SK-N-SH treated with all-trans-retinoic acid at 6 μM for 48 hours (cell line): ENCODE data around the gene NSUN6.

Source experiments
- ATAC-seq: fragments of 200-7000 bp; cut with Tn5 transposase; 3 replicates; pipeline ENCODE4 v1.9.1; 2020; ENCODE audit warnings: mild to moderate bottlenecking, moderate library complexity
- ARNTL ChIP-seq: fragments of 450-650 bp; formaldehyde crosslinking; IDR thresholded peaks from 2 replicates; pipeline ENCODE4 v1.5.0; 2020; ENCODE audit warnings: low read depth, mild to moderate bottlenecking, moderate library complexity, borderline replicate concordance
- BACH2 ChIP-seq: fragments of 250-450 bp; sonication (Bioruptor Pico); IDR thresholded peaks from 2 replicates; pipeline ENCODE4 v1.9.0; 2021; ENCODE audit warnings: mild to moderate bottlenecking, borderline replicate concordance
- CREB5 ChIP-seq: fragments of 250-450 bp; sonication (Bioruptor Pico); IDR thresholded peaks from 2 replicates; pipeline ENCODE4 v1.5.1; 2020; ENCODE audit warnings: low read depth, mild to moderate bottlenecking, moderate library complexity
- CSDC2 ChIP-seq: fragments of 250-450 bp; sonication (Bioruptor Pico); IDR thresholded peaks from 2 replicates; pipeline ENCODE4 v1.5.0; 2020; ENCODE audit warnings: mild to moderate bottlenecking, moderate library complexity
- CSRNP3 ChIP-seq: fragments of 250-450 bp; sonication (Bioruptor Pico); IDR thresholded peaks from 2 replicates; pipeline ENCODE4 v1.5.1; 2021; ENCODE audit warnings: mild to moderate bottlenecking, moderate library complexity
- ESRRG ChIP-seq: fragments of 250-450 bp; sonication (Bioruptor Pico); IDR thresholded peaks from 2 replicates; pipeline ENCODE4 v1.6.1; 2021; ENCODE audit warnings: mild to moderate bottlenecking
- GLIS3 ChIP-seq: fragments of 250-450 bp; sonication (Bioruptor Pico); IDR thresholded peaks from 2 replicates; pipeline ENCODE4 v1.5.0; 2020; ENCODE audit warnings: mild to moderate bottlenecking, moderate library complexity
- ISL1 ChIP-seq: fragments of 250-450 bp; sonication (Bioruptor Pico); IDR thresholded peaks from 2 replicates; pipeline ENCODE4 v2.1.2; 2022; ENCODE audit warnings: mild to moderate bottlenecking, moderate library complexity
- OSR1 ChIP-seq: fragments of 250-450 bp; sonication (Bioruptor Pico); IDR thresholded peaks from 2 replicates; pipeline ENCODE4 v1.8.0; 2022; ENCODE audit warnings: moderate library complexity, mild to moderate bottlenecking, inconsistent platforms
- PATZ1 ChIP-seq: fragments of 250-450 bp; sonication (Bioruptor Pico); IDR thresholded peaks from 2 replicates; pipeline ENCODE4 v1.8.0; 2020; ENCODE audit warnings: mild to moderate bottlenecking, moderate library complexity, borderline replicate concordance
- POU6F1 ChIP-seq: fragments of 250-450 bp; sonication (Bioruptor Pico); IDR thresholded peaks from 2 replicates; pipeline ENCODE4 v1.8.0; 2021; ENCODE audit warnings: low read depth, mild to moderate bottlenecking, moderate library complexity, borderline replicate concordance
- PPARA ChIP-seq: fragments of 250-450 bp; sonication (Bioruptor Pico); IDR thresholded peaks from 2 replicates; pipeline ENCODE4 v1.5.0; 2020; ENCODE audit warnings: mild to moderate bottlenecking, borderline replicate concordance
- RARB ChIP-seq: fragments of 250-450 bp; sonication (Bioruptor Pico); IDR thresholded peaks from 2 replicates; pipeline ENCODE4 v1.8.0; 2021; ENCODE audit warnings: mild to moderate bottlenecking, moderate library complexity
- SNAI2 ChIP-seq: fragments of 250-450 bp; sonication (Bioruptor Pico); IDR thresholded peaks from 2 replicates; pipeline ENCODE4 v1.5.0; 2020; ENCODE audit warnings: mild to moderate bottlenecking, moderate library complexity
- TCF4 ChIP-seq: fragments of 250-450 bp; sonication (Bioruptor Pico); IDR thresholded peaks from 2 replicates; pipeline ENCODE4 v1.8.0; 2021; ENCODE audit warnings: mild to moderate bottlenecking, moderate library complexity, borderline replicate concordance
- TOX ChIP-seq: fragments of 250-450 bp; sonication (Bioruptor Pico); IDR thresholded peaks from 2 replicates; pipeline ENCODE4 v1.8.0; 2021; ENCODE audit warnings: mild to moderate bottlenecking, moderate library complexity, borderline replicate concordance
- TSHZ2 ChIP-seq: fragments of 250-450 bp; sonication (Bioruptor Pico); IDR thresholded peaks from 2 replicates; pipeline ENCODE4 v1.5.0; 2020; ENCODE audit warnings: mild to moderate bottlenecking, moderate library complexity
- ZC3H10 ChIP-seq: fragments of 250-450 bp; sonication (Bioruptor Pico); IDR thresholded peaks from 2 replicates; pipeline ENCODE4 v1.5.1; 2021; ENCODE audit warnings: mild to moderate bottlenecking, moderate library complexity
- ZFP3 ChIP-seq: fragments of 250-450 bp; sonication (Bioruptor Pico); IDR thresholded peaks from 2 replicates; pipeline ENCODE4 v1.5.0; 2020; ENCODE audit warnings: mild to moderate bottlenecking, moderate library complexity
- ZFP30 ChIP-seq: fragments of 450-650 bp; formaldehyde crosslinking; IDR thresholded peaks from 2 replicates; pipeline ENCODE4 v1.5.0; 2022; ENCODE audit warnings: mild to moderate bottlenecking, moderate library complexity
- ZNF70 ChIP-seq: fragments of 450-650 bp; formaldehyde crosslinking; IDR thresholded peaks from 2 replicates; pipeline ENCODE4 v1.5.0; 2020; ENCODE audit warnings: mild to moderate bottlenecking, moderate library complexity
- ZNF8 ChIP-seq: fragments of 450-650 bp; formaldehyde crosslinking; IDR thresholded peaks from 2 replicates; pipeline ENCODE4 v1.5.0; 2020; ENCODE audit warnings: mild to moderate bottlenecking, moderate library complexity

NSUN6 gene

GRCh38 chr10:18508587-18508986, 142.8 kb downstream of the NSUN6 start:
- TF ChIP-seq ISL1 = no peak
- no peak for TF ChIP-seq CSDC2 (CRISPR knock-in tag)
- no peak for TF ChIP-seq PATZ1 (CRISPR knock-in tag)
- no peak for TF ChIP-seq PPARA (CRISPR knock-in tag)
- ATAC-seq = no peak

- no peak for TF ChIP-seq TCF4 (CRISPR knock-in tag)
- TF ChIP-seq ISL1 = peak; percentile 67
- TF ChIP-seq ZNF8 (CRISPR knock-in tag) = no peak
- ATAC-seq = peak; percentile 73
Measured at GRCh38 chr10:18505456-18506118, 145.8 kb downstream of the NSUN6 start.

GRCh38 chr10:18504161-18504560, 147.2 kb downstream of the NSUN6 start:
- TF ChIP-seq ARNTL (CRISPR knock-in tag) (no peak), OSR1 (CRISPR knock-in tag) (no peak), BACH2 (CRISPR knock-in tag) (no peak), ESRRG (CRISPR knock-in tag) (no peak), GLIS3 (CRISPR knock-in tag) (no peak), CSDC2 (CRISPR knock-in tag) (no peak), ZNF8 (CRISPR knock-in tag) (no peak), SNAI2 (no peak), ZC3H10 (CRISPR knock-in tag) (no peak), ISL1 (no peak), TCF4 (CRISPR knock-in tag) (no peak), CSRNP3 (CRISPR knock-in tag) (no peak), ZFP3 (CRISPR knock-in tag) (no peak), TSHZ2 (no peak), ZFP30 (CRISPR knock-in tag) (no peak), RARB (CRISPR knock-in tag) (no peak)
- TF ChIP-seq, all 23 proteins: peak for 0
- no peak for ATAC-seq

- TF ChIP-seq PPARA (CRISPR knock-in tag) (no peak), ISL1 (no peak), RARB (CRISPR knock-in tag) (no peak), POU6F1 (CRISPR knock-in tag) (no peak), ZNF70 (CRISPR knock-in tag) (no peak), TOX (no peak), PATZ1 (CRISPR knock-in tag) (no peak), TCF4 (CRISPR knock-in tag) (no peak), CREB5 (CRISPR knock-in tag) (no peak), CSDC2 (CRISPR knock-in tag) (no peak), ZFP3 (CRISPR knock-in tag) (no peak), CSRNP3 (CRISPR knock-in tag) (no peak), ESRRG (CRISPR knock-in tag) (no peak)
- TF ChIP-seq, all 23 proteins: peak for 0
- no peak for ATAC-seq
Measured at GRCh38 chr10:18501629-18502028, 149.8 kb downstream of the NSUN6 start.
